ENCODE data around the gene PCDH12. TPM values are rescaled to one million over a fixed set of nuclear protein-coding genes. Genes with fewer than 3 reads are reported as not detected.

Gene PCDH12
- total and polyA plus RNA-seq, 2 donors (not counting 3 experiments of a cell fraction or from before 2014, with no cell fraction given), result 6.2 to 20.4 TPM

GRCh38 chr5:141945511-141946051, 12.4 kb downstream of the PCDH12 start:
- no TSS peak for BruUV-seq (replicated peaks)
- ChIA-PET POLR2A (no interaction called here), CTCF (interaction anchor here (0.7 to 10.9 kb wide), 4 partner anchors 12 to 66 kb away, joined by 3 to 244 read pairs (median 5); partner anchors contain the start of gene PCDH12)
- Histone ChIP-seq H3K4me2 (ENCODE audit: insufficient read depth, low read length) (no peak overlapping the region), H3K9me1 (replicated peaks; ENCODE audit: control insufficient read depth, extremely low read depth, insufficient read depth, low read length) (no peaks in the 10 kb centered on the region), H3K4me3 (replicated peaks in 1 of 3; ENCODE audit: insufficient read depth in 1 of 3, low read depth in 1 of 3, low read length in 3 of 3) (no peak overlapping the region), H4K20me1 (replicated peaks; ENCODE audit: control insufficient read depth, extremely low read depth, insufficient read depth, low read length) (no peaks in the 10 kb centered on the region), H3K79me2 (ENCODE audit: control insufficient read depth, insufficient read depth, low read length) (no peaks in the 10 kb centered on the region), H3K36me3 (ENCODE audit: control insufficient read depth in 2 of 2, extremely low read depth in 1 of 2, insufficient read depth in 2 of 2, low read length in 2 of 2) (no peaks in the 10 kb centered on the region), H3K9ac (replicated peaks; ENCODE audit: extremely low read depth, insufficient read depth, low read length) (no peak overlapping the region), H3K4me1 (ENCODE audit: control insufficient read depth, extremely low read depth, insufficient read depth, low read length) (peaks cover 47% of the 10 kb centered on the region), H3K27me3 (ENCODE audit: control insufficient read depth in 2 of 2, insufficient read depth in 2 of 2, low read length in 2 of 2) (no peaks in the 10 kb centered on the region), H2AFZ (ENCODE audit: low read depth, low read length) (peak overlapping the region; percentile 34), H3K9me3 (replicated peaks; ENCODE audit: control insufficient read depth, insufficient read depth, low read length) (no peaks in the 10 kb centered on the region), H3K27ac (ENCODE audit: insufficient read depth, low read depth, low read length) (no peak overlapping the region)
- intact Hi-C loops (cut with micrococcal nuclease), result no loop called here
- TF ChIP-seq, protein P1, sequence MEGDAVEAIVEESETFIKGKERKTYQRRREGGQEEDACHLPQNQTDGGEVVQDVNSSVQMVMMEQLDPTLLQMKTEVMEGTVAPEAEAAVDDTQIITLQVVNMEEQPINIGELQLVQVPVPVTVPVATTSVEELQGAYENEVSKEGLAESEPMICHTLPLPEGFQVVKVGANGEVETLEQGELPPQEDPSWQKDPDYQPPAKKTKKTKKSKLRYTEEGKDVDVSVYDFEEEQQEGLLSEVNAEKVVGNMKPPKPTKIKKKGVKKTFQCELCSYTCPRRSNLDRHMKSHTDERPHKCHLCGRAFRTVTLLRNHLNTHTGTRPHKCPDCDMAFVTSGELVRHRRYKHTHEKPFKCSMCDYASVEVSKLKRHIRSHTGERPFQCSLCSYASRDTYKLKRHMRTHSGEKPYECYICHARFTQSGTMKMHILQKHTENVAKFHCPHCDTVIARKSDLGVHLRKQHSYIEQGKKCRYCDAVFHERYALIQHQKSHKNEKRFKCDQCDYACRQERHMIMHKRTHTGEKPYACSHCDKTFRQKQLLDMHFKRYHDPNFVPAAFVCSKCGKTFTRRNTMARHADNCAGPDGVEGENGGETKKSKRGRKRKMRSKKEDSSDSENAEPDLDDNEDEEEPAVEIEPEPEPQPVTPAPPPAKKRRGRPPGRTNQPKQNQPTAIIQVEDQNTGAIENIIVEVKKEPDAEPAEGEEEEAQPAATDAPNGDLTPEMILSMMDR (IDR thresholded peaks at IDR 0.05; ENCODE audit: extremely low read depth in 1 of 2, insufficient read depth in 1 of 2, low read depth in 1 of 2, low read length in 2 of 2), result no peak
- TF ChIP-seq MYC (IDR thresholded peaks at IDR 0.05; ENCODE audit: low read depth, low read length) (no peak), MAX (IDR thresholded peaks at IDR 0.05; ENCODE audit: insufficient read depth, insufficient read length) (no peak), POLR2A (IDR thresholded peaks at IDR 0.05; ENCODE audit: low read depth, low read length) (no peak), JUN (IDR thresholded peaks at IDR 0.05; ENCODE audit: borderline replicate concordance, insufficient read depth, insufficient read length, low read depth) (no peak), FOS (IDR thresholded peaks at IDR 0.05; ENCODE audit: borderline replicate concordance, insufficient read depth, low read length) (no peak), EZH2 (IDR thresholded peaks at IDR 0.05; ENCODE audit: borderline replicate concordance, low read depth, low read length, severe bottlenecking) (no peak), GATA2 (IDR thresholded peaks at IDR 0.05; ENCODE audit: insufficient read depth, insufficient read length, low read depth, low read length) (no peak), POLR2AphosphoS5 (IDR thresholded peaks at IDR 0.05; ENCODE audit: insufficient read depth, low read depth, low read length) (no peak)
- dilution Hi-C loops (cut with MboI; ENCODE audit: extremely low pct_ligation_motif_present, low sequenced_read_pairs), result no loop called here
- DNase-seq (ENCODE audit: low read depth, low spot score) (no peak), FAIRE-seq (peak; percentile 37)
